Ascending aorta (tissue), 2 donors: ENCODE results near the gene SIX4. TPM values are rescaled to one million over a fixed set of nuclear protein-coding genes. Genes with fewer than 3 reads are reported as not detected.

ENCODE experiments used
- DNase-seq, 2 donors: peaks; one replicate each; pipeline ENCODE4 v3.0.0-alpha.2; 2019; ENCODE audit warnings: low spot score in 2 of 2
- H3K27ac ChIP-seq, 2 donors: fragments of 200-600 bp; sonication (generic); one replicate each; pipeline ENCODE4 v1.5.1; 2016 to 2017; ENCODE audit warnings: mild to moderate bottlenecking in 1 of 2
- H3K27me3 ChIP-seq: fragments of 200-600 bp; sonication (generic); one replicate; pipeline ENCODE4 v1.5.1; 2017
- H3K36me3 ChIP-seq, 2 donors: fragments of 200-600 bp; sonication (generic); one replicate each; pipeline ENCODE4 v1.5.1; 2016
- H3K4me1 ChIP-seq, 2 donors: fragments of 200-600 bp; sonication (generic); one replicate each; pipeline ENCODE4 v1.5.1; 2016 to 2017; ENCODE audit warnings: mild to moderate bottlenecking in 1 of 2
- H3K4me3 ChIP-seq, 2 donors: fragments of 200-600 bp; sonication (generic); one replicate each; pipeline ENCODE4 v1.5.1; 2016 to 2017; ENCODE audit warnings: mild to moderate bottlenecking in 1 of 2
- H3K9me3 ChIP-seq, 2 donors: fragments of 200-600 bp; sonication (generic); one replicate each; pipeline ENCODE4 v1.5.1; 2016
- intact Hi-C: fragments of 100-400 bp; cut with DNase I; formaldehyde crosslinking; loops from one replicate; pipeline ENCODE4 v1.15.1; 2023
- total RNA-seq: library from RNA; depleted of rRNA; stranded (reverse); fragments of >200 nt; gene quantifications from one replicate; pipeline ENCODE4 v1.1.0, GENCODE V29; 2016
- TF ChIP-seq, protein P1 (sequence below), 3 experiments: fragments of 200-600 bp in 2 of 3; fragments of 450-650 bp in 1 of 3; sonication (generic) in 2 of 3; IDR thresholded peaks; one replicate each; pipeline ENCODE4 v1.5.1; 2016 to 2019; ENCODE audit warnings: antibody characterized with exemption in 3 of 3, mild to moderate bottlenecking in 1 of 3, moderate library complexity in 1 of 3

The SIX4 gene
- total RNA-seq, 1 donor from 2014 or later = 1.4 TPM

DNA sequence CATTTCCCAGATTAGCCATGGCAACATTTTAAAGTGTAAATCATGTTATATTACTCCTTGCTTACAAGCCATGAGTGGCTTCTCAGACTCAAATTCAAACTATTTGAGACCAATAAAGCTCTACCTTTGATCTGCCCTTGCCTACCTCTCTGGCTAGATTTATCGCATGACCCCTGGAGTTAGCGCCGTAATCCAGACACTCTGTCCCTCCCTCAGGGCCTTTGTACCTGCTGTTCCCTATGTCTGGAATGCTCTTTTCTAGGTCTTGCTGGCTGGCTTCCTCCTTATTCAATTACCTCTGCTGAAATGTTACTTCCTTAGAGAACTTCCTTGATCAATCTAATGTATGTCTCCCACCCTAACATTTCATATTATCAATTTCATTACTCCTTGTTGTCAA, 16.3 kb downstream of the SIX4 start:
- intact Hi-C loops = no loop called here
- TF ChIP-seq, protein P1, sequence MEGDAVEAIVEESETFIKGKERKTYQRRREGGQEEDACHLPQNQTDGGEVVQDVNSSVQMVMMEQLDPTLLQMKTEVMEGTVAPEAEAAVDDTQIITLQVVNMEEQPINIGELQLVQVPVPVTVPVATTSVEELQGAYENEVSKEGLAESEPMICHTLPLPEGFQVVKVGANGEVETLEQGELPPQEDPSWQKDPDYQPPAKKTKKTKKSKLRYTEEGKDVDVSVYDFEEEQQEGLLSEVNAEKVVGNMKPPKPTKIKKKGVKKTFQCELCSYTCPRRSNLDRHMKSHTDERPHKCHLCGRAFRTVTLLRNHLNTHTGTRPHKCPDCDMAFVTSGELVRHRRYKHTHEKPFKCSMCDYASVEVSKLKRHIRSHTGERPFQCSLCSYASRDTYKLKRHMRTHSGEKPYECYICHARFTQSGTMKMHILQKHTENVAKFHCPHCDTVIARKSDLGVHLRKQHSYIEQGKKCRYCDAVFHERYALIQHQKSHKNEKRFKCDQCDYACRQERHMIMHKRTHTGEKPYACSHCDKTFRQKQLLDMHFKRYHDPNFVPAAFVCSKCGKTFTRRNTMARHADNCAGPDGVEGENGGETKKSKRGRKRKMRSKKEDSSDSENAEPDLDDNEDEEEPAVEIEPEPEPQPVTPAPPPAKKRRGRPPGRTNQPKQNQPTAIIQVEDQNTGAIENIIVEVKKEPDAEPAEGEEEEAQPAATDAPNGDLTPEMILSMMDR (IDR thresholded peaks at IDR 0.05) = no peak
- no peak for DNase-seq
- H3K4me1 ChIP-seq = no peaks in the 10 kb centered on the region
- H3K4me3 ChIP-seq = no peak overlapping the region
- H3K36me3 ChIP-seq = no peaks in the 10 kb centered on the region
- H3K9me3 ChIP-seq = no peaks in the 10 kb centered on the region
- no peak overlapping the region for H3K27ac ChIP-seq
- H3K27me3 ChIP-seq = no peaks in the 10 kb centered on the region

DNA sequence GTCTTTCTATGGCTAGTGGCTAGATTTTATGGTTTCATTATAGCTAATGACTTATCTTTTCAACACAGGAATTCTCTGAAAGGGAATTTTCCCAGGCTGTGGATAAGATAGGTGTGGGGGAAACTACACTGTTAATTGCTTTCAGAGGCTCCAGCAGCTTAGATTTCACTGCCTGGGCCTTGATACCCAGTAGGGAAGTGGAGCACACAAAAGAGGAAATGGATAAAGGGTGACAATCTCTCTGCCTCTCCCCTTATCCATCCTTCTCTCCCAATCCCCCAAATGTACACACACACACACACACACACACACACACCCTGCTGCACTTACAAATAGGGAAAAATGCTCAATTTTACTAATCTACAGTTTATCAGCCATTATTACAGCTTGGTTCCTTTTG, 19.1 kb downstream of the SIX4 start:
- intact Hi-C loops = no loop called here
- Histone ChIP-seq H3K4me1 (no peaks in the 10 kb centered on the region), H3K36me3 (no peaks in the 10 kb centered on the region), H3K9me3 (peaks cover 0 to 20% of the 10 kb centered on the region in 2 donors), H3K27ac (no peak overlapping the region), H3K27me3 (no peaks in the 10 kb centered on the region), H3K4me3 (no peak overlapping the region)
- no peak for DNase-seq
- TF ChIP-seq, protein P1 (IDR thresholded peaks at IDR 0.05) = no peak

DNA sequence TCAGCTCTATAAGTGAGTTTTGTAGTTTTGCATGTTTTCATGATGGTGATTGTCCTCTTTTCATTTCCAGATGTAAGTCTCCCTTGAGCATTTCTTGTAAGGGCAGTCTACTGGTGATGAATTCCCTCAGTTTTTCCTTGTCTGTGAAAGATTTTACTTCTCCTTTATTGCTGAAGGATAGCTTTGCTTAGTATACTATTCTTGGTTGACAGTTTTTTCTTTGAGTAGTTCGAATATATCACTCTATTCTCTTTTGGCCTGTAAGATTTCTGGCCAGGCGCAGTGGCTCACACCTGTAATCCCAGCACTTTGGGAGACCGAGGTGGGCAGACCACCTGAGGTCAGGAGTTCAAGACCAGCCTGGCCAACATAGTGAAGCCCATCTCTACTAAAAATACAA, 23.6 kb downstream of the SIX4 start:
- TF ChIP-seq, protein P1 (IDR thresholded peaks at IDR 0.05) = no peak
- no peak for DNase-seq
- Histone ChIP-seq H3K4me1 (no peaks in the 10 kb centered on the region), H3K27me3 (no peaks in the 10 kb centered on the region), H3K36me3 (no peaks in the 10 kb centered on the region), H3K4me3 (no peak overlapping the region), H3K9me3 (peaks cover 0 to 35% of the 10 kb centered on the region in 2 donors), H3K27ac (no peak overlapping the region)
- intact Hi-C loops = no loop called here

DNA sequence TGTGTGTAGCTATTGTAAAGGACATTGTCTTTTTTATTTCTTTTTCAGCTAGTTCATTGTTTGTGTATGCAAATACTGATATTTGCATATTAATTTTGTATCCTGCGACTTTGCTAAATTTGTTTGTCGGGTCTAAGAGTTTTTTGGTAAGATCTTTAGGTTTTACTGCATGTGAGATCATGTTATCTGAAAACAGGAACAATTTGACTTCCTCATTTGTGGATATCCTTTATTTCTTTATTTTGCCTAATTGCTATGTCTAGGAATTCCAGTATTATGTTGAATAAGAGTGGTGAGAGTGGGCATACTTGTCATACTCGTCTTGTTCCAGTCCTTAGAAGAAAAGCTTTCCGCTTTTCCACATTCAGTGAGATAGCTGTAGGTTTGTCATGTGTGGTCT, 28.8 kb downstream of the SIX4 start:
- Histone ChIP-seq H3K4me1 (no peaks in the 10 kb centered on the region), H3K27ac (no peak overlapping the region), H3K36me3 (no peaks in the 10 kb centered on the region), H3K9me3 (peaks cover 0 to 18% of the 10 kb centered on the region in 2 donors), H3K4me3 (no peak overlapping the region), H3K27me3 (no peaks in the 10 kb centered on the region)
- TF ChIP-seq, protein P1 (IDR thresholded peaks at IDR 0.05) = no peak
- no peak for DNase-seq
- intact Hi-C loops = no loop called here

DNA sequence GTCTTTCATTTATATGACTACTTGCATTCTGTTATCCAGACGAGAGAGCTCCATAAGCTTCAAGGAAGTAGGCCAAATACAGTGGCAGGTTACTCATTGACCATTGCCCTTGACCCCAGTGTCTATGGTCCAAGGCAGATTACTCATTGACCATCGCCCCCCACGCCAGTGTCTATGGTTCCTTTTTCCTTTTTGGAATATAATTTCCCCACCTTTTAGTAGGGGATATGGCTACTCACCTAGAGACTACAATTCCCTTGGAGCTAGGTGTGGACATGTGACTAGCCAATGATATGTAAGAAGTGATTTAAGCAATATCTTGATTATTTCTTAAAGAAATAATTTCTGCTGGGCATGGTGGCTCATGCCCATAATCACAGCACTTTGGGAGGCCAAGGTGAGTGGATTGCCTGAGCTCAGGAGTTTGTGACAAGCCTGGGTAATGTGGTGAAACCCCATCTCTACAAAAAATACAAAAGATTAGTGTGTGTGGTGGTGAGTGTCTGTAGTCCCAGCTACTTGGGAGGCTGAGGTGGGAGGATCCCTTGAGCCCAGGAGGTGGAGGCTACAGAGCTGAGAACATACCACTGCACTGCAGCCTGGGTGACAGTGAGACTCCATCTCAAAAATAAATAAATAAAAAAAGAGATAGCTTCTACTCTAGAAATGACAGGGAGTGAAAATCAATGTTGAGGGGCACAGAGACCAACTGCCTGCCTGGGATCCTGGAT, 32.6 kb downstream of the SIX4 start:
- H3K9me3 ChIP-seq = peaks cover 0 to 3% of the 10 kb centered on the region in 2 donors
- no peaks in the 10 kb centered on the region for H3K27me3 ChIP-seq
- TF ChIP-seq, protein P1 (IDR thresholded peaks at IDR 0.05) = no peak
- no peaks in the 10 kb centered on the region for H3K36me3 ChIP-seq
- intact Hi-C loops = no loop called here
- H3K4me3 ChIP-seq = no peak overlapping the region
- no peak for DNase-seq
- H3K27ac ChIP-seq = no peak overlapping the region
- H3K4me1 ChIP-seq = no peaks in the 10 kb centered on the region
